ENCODE results near the gene ACYP1. TPM values are rescaled to one million over a fixed set of nuclear protein-coding genes. Genes with fewer than 3 reads are reported as not detected.

The ACYP1 gene
- total RNA-seq, 1 experiment from 2014 or later = 21.3 TPM

DNA sequence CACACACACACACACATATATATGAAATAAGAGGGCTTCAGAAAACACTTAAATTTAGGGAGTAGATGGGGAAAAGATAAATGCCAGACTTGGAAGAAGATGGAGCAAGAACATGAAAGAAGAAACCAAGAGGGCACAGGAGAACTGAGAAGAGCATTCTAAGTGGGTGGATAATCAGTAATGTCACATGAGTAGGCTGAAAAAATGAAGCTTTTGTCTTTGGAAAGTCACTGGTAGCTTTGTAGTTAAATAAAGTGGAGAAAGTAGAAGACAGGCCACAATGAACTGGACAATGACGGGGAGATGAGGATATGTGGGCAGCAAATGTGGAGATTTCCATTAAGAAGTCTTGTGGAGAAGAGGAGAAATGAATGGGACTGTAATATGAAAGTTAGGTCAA, 3.4 kb upstream of the ACYP1 start:
- H3K27ac ChIP-seq (ENCODE audit: low read length) = peak overlapping the region; percentile 99; the same call in 1 of the 2 replicates
- DNase-seq (ENCODE audit: low read depth, low spot score) = no peak
- no peaks in the 10 kb centered on the region for H3K27me3 ChIP-seq (ENCODE audit: control insufficient read depth, insufficient read depth, low read length)
- H3K4me3 ChIP-seq (ENCODE audit: low read depth in 2 of 2, low read length in 2 of 2) = peak overlapping the region in 1 of 2 experiments; percentile 72; a peak in 1 of 4 replicates
- intact Hi-C loops (cut with micrococcal nuclease; ENCODE audit: unreplicated experiment) = no loop called here
- no peak for TF ChIP-seq REST (IDR thresholded peaks at IDR 0.05; ENCODE audit: insufficient read depth in 1 of 2, low read depth in 2 of 2, low read length in 1 of 2)
- TF ChIP-seq SIN3A (IDR thresholded peaks at IDR 0.05; ENCODE audit: borderline replicate concordance, insufficient read depth, low read depth, low read length) = no peak
- TF ChIP-seq CTCF (IDR thresholded peaks at IDR 0.05) = no peak
- TF ChIP-seq POLR2AphosphoS5 (IDR thresholded peaks at IDR 0.05; ENCODE audit: low read depth, low read length) = no peak
- no peak for TF ChIP-seq TCF7L2 (IDR thresholded peaks at IDR 0.05; ENCODE audit: low read depth, low read length)
- BruUV-seq (replicated peaks) = no TSS peak
- in situ Hi-C loops (cut with HindIII; ENCODE audit: low pct_unique_long_range_greater_than_20kb, low sequenced_read_pairs) = no loop called here
- H3K36me3 ChIP-seq (ENCODE audit: control insufficient read depth, insufficient read depth, low read length) = no peaks in the 10 kb centered on the region; the same call in 1 of the 2 replicates
- ChIA-PET CTCF (no interaction called here), POLR2A (no interaction called here)
- ATAC-seq = no peak
- H3K4me1 ChIP-seq (ENCODE audit: control insufficient read depth, insufficient read depth, low read length) = peaks cover 17% of the 10 kb centered on the region
- H3K9me3 ChIP-seq (ENCODE audit: control insufficient read depth, insufficient read depth, low read depth, low read length) = no peaks in the 10 kb centered on the region

DNA sequence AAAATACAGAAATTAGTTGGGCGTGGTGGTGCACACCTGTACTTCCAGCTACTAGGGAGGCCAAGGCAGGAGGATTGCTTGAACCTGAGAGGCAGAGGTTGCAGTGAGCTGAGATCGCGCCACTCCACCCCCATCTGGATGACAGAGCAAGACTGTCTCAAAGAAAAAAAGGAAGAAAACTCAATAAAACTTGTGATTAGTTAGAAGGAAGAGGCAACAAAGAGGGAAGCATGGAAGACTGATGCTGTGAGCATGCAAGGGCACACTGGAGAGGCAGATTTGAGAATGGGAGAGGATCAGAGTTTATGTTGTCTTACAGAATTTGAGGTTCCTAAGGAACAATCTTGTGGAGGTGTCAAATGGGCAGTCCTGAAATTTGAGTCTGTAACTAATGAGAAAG, 2.9 kb upstream of the ACYP1 start:
- Histone ChIP-seq H3K9me3 (ENCODE audit: control insufficient read depth, insufficient read depth, low read depth, low read length) (no peaks in the 10 kb centered on the region), H3K36me3 (ENCODE audit: control insufficient read depth, insufficient read depth, low read length) (no peaks in the 10 kb centered on the region; the same call in 1 of the 2 replicates), H3K4me1 (ENCODE audit: control insufficient read depth, insufficient read depth, low read length) (peaks cover 17% of the 10 kb centered on the region), H3K4me3 (ENCODE audit: low read depth in 2 of 2, low read length in 2 of 2) (no peak overlapping the region), H3K27ac (ENCODE audit: low read length) (no peak overlapping the region), H3K27me3 (ENCODE audit: control insufficient read depth, insufficient read depth, low read length) (no peaks in the 10 kb centered on the region)
- no peak for DNase-seq (ENCODE audit: low read depth, low spot score)
- BruUV-seq (replicated peaks) = no TSS peak
- ChIA-PET POLR2A (interaction anchor here (0.6 kb wide), 1 partner anchor 229 kb away, joined by 4 read pairs; no protein-coding TSS in a partner anchor), CTCF (no interaction called here)
- TF ChIP-seq REST (IDR thresholded peaks at IDR 0.05; ENCODE audit: insufficient read depth in 1 of 2, low read depth in 2 of 2, low read length in 1 of 2) = no peak
- no peak for TF ChIP-seq SIN3A (IDR thresholded peaks at IDR 0.05; ENCODE audit: borderline replicate concordance, insufficient read depth, low read depth, low read length)
- no peak for TF ChIP-seq POLR2AphosphoS5 (IDR thresholded peaks at IDR 0.05; ENCODE audit: low read depth, low read length)
- no peak for TF ChIP-seq TCF7L2 (IDR thresholded peaks at IDR 0.05; ENCODE audit: low read depth, low read length)
- TF ChIP-seq CTCF (IDR thresholded peaks at IDR 0.05) = no peak
- in situ Hi-C loops (cut with HindIII; ENCODE audit: low pct_unique_long_range_greater_than_20kb, low sequenced_read_pairs) (no loop called here), intact Hi-C loops (cut with micrococcal nuclease; ENCODE audit: unreplicated experiment) (no loop called here)
- ATAC-seq = no peak
